Measurements from ENCODE around the gene MARCHF7. TPM values are rescaled to one million over a fixed set of nuclear protein-coding genes. Genes with fewer than 3 reads are reported as not detected.

Gene MARCHF7
- total and polyA plus RNA-seq, 10 of the 15 experiments (the other 5 are each of a cell fraction or from before 2014, with no cell fraction given): 39.4 to 111 (median 66.5) TPM

DNA sequence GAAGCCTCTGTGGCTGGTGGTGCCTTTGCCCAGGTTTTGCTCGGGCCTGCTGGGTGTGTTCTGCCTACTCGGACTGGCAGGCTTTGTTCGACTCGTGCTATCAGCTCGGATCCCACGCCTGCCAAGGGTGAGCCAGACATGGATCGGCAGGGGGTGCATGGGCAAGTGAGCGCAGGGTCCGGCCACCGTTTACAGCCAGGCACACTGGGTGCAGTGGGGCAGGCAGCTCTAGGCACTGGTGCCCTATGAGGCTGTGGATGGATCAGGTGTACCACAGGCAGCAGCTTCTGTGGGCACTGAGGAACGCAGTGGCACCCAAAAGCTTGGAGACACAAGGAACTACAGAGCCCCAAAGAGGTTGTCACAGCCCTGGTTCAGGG, 25.6 kb downstream of the MARCHF7 start:
- ChIA-PET CTCF (interaction anchor here (1.5 kb wide), 1 partner anchor 181 kb away, joined by 3 read pairs; no protein-coding TSS in a partner anchor), SMC1A (ENCODE audit: uncharacterized antibody, unreplicated experiment) (interaction anchor here (1.0 to 12.5 kb wide), 3 partner anchors 9 to 20 kb away, joined by 4 to 84 read pairs (median 5); no protein-coding TSS in a partner anchor), RAD21 (ENCODE audit: unreplicated experiment) (no interaction called here), POLR2A (no interaction called here)
- WGBS (ENCODE audit: insufficient coverage, insufficient replicate concordance, low lambda C conversion rate, missing lambda C conversion rate): over 99% methylated on average over 11 of the region's 11 CpGs
- no peak for TF ChIP-seq SP1 (IDR thresholded peaks at IDR 0.05; ENCODE audit: low read depth, low read length)
- TF ChIP-seq, protein P1, sequence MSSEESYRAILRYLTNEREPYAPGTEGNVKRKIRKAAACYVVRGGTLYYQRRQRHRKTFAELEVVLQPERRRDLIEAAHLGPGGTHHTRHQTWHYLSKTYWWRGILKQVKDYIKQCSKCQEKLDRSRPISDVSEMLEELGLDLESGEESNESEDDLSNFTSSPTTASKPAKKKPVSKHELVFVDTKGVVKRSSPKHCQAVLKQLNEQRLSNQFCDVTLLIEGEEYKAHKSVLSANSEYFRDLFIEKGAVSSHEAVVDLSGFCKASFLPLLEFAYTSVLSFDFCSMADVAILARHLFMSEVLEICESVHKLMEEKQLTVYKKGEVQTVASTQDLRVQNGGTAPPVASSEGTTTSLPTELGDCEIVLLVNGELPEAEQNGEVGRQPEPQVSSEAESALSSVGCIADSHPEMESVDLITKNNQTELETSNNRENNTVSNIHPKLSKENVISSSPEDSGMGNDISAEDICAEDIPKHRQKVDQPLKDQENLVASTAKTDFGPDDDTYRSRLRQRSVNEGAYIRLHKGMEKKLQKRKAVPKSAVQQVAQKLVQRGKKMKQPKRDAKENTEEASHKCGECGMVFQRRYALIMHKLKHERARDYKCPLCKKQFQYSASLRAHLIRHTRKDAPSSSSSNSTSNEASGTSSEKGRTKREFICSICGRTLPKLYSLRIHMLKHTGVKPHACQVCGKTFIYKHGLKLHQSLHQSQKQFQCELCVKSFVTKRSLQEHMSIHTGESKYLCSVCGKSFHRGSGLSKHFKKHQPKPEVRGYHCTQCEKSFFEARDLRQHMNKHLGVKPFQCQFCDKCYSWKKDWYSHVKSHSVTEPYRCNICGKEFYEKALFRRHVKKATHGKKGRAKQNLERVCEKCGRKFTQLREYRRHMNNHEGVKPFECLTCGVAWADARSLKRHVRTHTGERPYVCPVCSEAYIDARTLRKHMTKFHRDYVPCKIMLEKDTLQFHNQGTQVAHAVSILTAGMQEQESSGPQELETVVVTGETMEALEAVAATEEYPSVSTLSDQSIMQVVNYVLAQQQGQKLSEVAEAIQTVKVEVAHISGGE (CRISPR knock-in tag; IDR thresholded peaks at IDR 0.05): no peak
- peak; percentile 60 for TF ChIP-seq POLR2A (IDR thresholded peaks at IDR 0.05; ENCODE audit: low read depth, low read length)
- no peak; the same call in 2 of the 3 replicates for ATAC-seq
- Histone ChIP-seq H3K36me3 (ENCODE audit: control insufficient read depth in 2 of 2, insufficient read depth in 2 of 2, low read length in 1 of 2) (peaks cover 20 to 31% of the 10 kb centered on the region in 2 experiments; a peak in 3 of 4 replicates), H4K20me1 (ENCODE audit: control insufficient read depth, insufficient read depth) (peaks cover 3% of the 10 kb centered on the region; the same call in 1 of the 2 replicates), H3K4me1 (ENCODE audit: control insufficient read depth, insufficient read depth, low read length) (no peaks in the 10 kb centered on the region), H2AFZ (ENCODE audit: control insufficient read depth, low read depth, low read length) (no peak overlapping the region), H3K4me2 (ENCODE audit: control insufficient read depth, insufficient read depth) (no peak overlapping the region), H3K79me2 (ENCODE audit: control insufficient read depth, insufficient read depth, low read length) (peaks cover 49% of the 10 kb centered on the region), H3K9me3 (replicated peaks; ENCODE audit: control insufficient read depth, insufficient read depth, low read length) (no peaks in the 10 kb centered on the region), H3K9ac (ENCODE audit: control insufficient read depth, insufficient read depth, low read length) (no peak overlapping the region), H3K27ac (ENCODE audit: control insufficient read depth, insufficient read depth) (no peak overlapping the region), H3K27me3 (replicated peaks in 1 of 2; ENCODE audit: control insufficient read depth in 2 of 2, insufficient read depth in 2 of 2, low read length in 1 of 2) (no peaks in the 10 kb centered on the region), H3K4me3 (no peak overlapping the region)
- no TSS peak for BruUV-seq (replicated peaks)
- in situ Hi-C loops (cut with MboI): no loop called here
- intact Hi-C loops (cut with micrococcal nuclease; ENCODE audit: unreplicated experiment): no loop called here
- no peak for FAIRE-seq
- DNase-seq (ENCODE audit: low read depth, low spot score): no peak

Measured in GM12878 (cell line).